Bone marrow (tissue), 2 donors: Measurements from ENCODE around the gene IL13RA1.
"Not testable (repeated sequence)": the region's sequence is repeated elsewhere in the genome, so short reads cannot be mapped to it uniquely, and the experiment has no call there.

ENCODE experiments used
- DNase-seq, 2 donors: peaks; one replicate each; lab custom pipeline; 2025; lab: John Stamatoyannopoulos, UW

IL13RA1 gene

GRCh38 chrX:118729042-118729652, 1.7 kb downstream of the IL13RA1 start:
- no peak for DNase-seq

GRCh38 chrX:118730500-118731247, 3.3 kb downstream of the IL13RA1 start:
- DNase-seq, result no peak

- DNase-seq, result not testable (repeated sequence)
Measured at GRCh38 chrX:118732551-118732950, 5.1 kb downstream of the IL13RA1 start.

GRCh38 chrX:118734909-118735308, 7.5 kb downstream of the IL13RA1 start:
- DNase-seq, result no peak

- DNase-seq, result no peak
Measured at GRCh38 chrX:118736394-118737010, 9.1 kb downstream of the IL13RA1 start.

GRCh38 chrX:118739577-118739976, 12.2 kb downstream of the IL13RA1 start:
- no peak for DNase-seq

- DNase-seq, result no peak
Measured at GRCh38 chrX:118740276-118740889, 13.0 kb downstream of the IL13RA1 start.

GRCh38 chrX:118742176-118742575, 14.8 kb downstream of the IL13RA1 start:
- DNase-seq, result no peak

GRCh38 chrX:118745570-118745969, 18.2 kb downstream of the IL13RA1 start:
- no peak for DNase-seq

- peak in 1 of 2 donors; percentile 52 for DNase-seq
Measured at GRCh38 chrX:118751950-118752783, 24.8 kb downstream of the IL13RA1 start.

- no peak for DNase-seq
Measured at GRCh38 chrX:118755633-118756032, 28.2 kb downstream of the IL13RA1 start.

GRCh38 chrX:118756101-118756500, 28.7 kb downstream of the IL13RA1 start:
- no peak for DNase-seq

GRCh38 chrX:118758511-118758910, 31.1 kb downstream of the IL13RA1 start:
- DNase-seq, result no peak

- no peak for DNase-seq
Measured at GRCh38 chrX:118760025-118760424, 32.6 kb downstream of the IL13RA1 start.

GRCh38 chrX:118761939-118762707, 34.7 kb downstream of the IL13RA1 start:
- no peak for DNase-seq

GRCh38 chrX:118763489-118763888, 36.1 kb downstream of the IL13RA1 start:
- no peak for DNase-seq

GRCh38 chrX:118764122-118764521, 36.7 kb downstream of the IL13RA1 start:
- DNase-seq, result no peak

- no peak for DNase-seq
Measured at GRCh38 chrX:118770133-118770760, 42.8 kb downstream of the IL13RA1 start.

- no peak for DNase-seq
Measured at GRCh38 chrX:118772051-118772450, 44.6 kb downstream of the IL13RA1 start.

- DNase-seq, result no peak
Measured at GRCh38 chrX:118773782-118774181, 46.4 kb downstream of the IL13RA1 start.

- no peak for DNase-seq
Measured at GRCh38 chrX:118779581-118779980, 52.2 kb downstream of the IL13RA1 start.
